Activated B cell treated with CpG ODN at 0.5 μM for 24 hours (primary cell): Measurements from ENCODE around the gene CCDC3. TPM values are rescaled to one million over a fixed set of nuclear protein-coding genes. Genes with fewer than 3 reads are reported as not detected.

Experiments
- ATAC-seq: fragments of 200-7000 bp; cut with Tn5 transposase; one replicate; pipeline ENCODE4 v1.10.0; 2021; ENCODE audit warnings: low read depth, mild to moderate bottlenecking, moderate library complexity
- CTCF ChIA-PET: fragments of 350-600 bp; sonication (Branson Sonifier 250); formaldehyde crosslinking; loops from one replicate; lab custom pipeline; 2021; ENCODE audit warnings: antibody characterized with exemption; lab: Charles Lee
- POLR2A ChIA-PET: fragments of 350-600 bp; sonication (Branson Sonifier 250); formaldehyde crosslinking; loops from one replicate; lab custom pipeline; 2021; ENCODE audit warnings: antibody characterized with exemption; lab: Charles Lee
- DNase-seq: peaks from one replicate; pipeline ENCODE4 v3.0.0; 2022
- H3K27ac Mint-ChIP-seq: one replicate; pipeline ENCODE4 v1.8.0; 2020; ENCODE audit warnings: mixed read lengths
- H3K27me3 Mint-ChIP-seq: one replicate; pipeline ENCODE4 v1.8.0; 2021; ENCODE audit warnings: mixed read lengths
- H3K36me3 Mint-ChIP-seq: one replicate; pipeline ENCODE4 v1.8.0; 2021; ENCODE audit warnings: low read depth, mixed read lengths
- H3K4me1 Mint-ChIP-seq: one replicate; pipeline ENCODE4 v1.8.0; 2021; ENCODE audit warnings: mixed read lengths
- H3K4me3 Mint-ChIP-seq: one replicate; pipeline ENCODE4 v1.8.0; 2020; ENCODE audit warnings: mild to moderate bottlenecking, mixed read lengths
- H3K9me3 Mint-ChIP-seq: one replicate; pipeline ENCODE4 v1.8.0; 2020; ENCODE audit warnings: mixed read lengths
- CTCF ChIP-seq: fragments of 200-600 bp; IDR thresholded peaks from one replicate; pipeline ENCODE4 v1.8.0; 2022; ENCODE audit warnings: antibody characterized with exemption, mild to moderate bottlenecking
- intact Hi-C: fragments of 100-400 bp; cut with micrococcal nuclease; formaldehyde crosslinking; loops from one replicate; pipeline ENCODE4 v1.15.1; 2024
- total RNA-seq: library from RNA; stranded (reverse); gene quantifications from 2 replicates; pipeline ENCODE4 v1.2.3, GENCODE V29; 2022

The CCDC3 gene
- 0.07 TPM in 1 of 2 replicates, not detected in the other for total RNA-seq

- peak within 1 kb of the TSS; percentile 28 for H3K4me3 Mint-ChIP-seq
- no peak for DNase-seq
- ChIA-PET CTCF (no interaction called here), POLR2A (no interaction called here)
- no peak for TF ChIP-seq CTCF
- H3K27ac Mint-ChIP-seq = no peak within 1 kb of the TSS
- H3K4me1 Mint-ChIP-seq = peaks cover 6% of the 10 kb centered on the region
- peaks cover 45% of the 10 kb centered on the region for H3K27me3 Mint-ChIP-seq
- no peak for ATAC-seq
- intact Hi-C loops = no loop called here
- no peaks in the 10 kb centered on the region for H3K9me3 Mint-ChIP-seq
- H3K36me3 Mint-ChIP-seq = no peaks in the 10 kb centered on the region
These were observed at the start of gene CCDC3 for GRCh38 chr10:13001041-13001886. Gene CCDC3 (minus strand): TSS chr10:13001713. CDS start chr10:13001570, 143 bp downstream.

GRCh38 chr10:13051126-13051694, 49.7 kb upstream of the CCDC3 start:
- CTCF ChIA-PET = no interaction called here
- Mint-ChIP-seq H3K36me3 (no peaks in the 10 kb centered on the region), H3K9me3 (no peaks in the 10 kb centered on the region), H3K4me1 (no peaks in the 10 kb centered on the region), H3K4me3 (no peak overlapping the region), H3K27ac (no peak overlapping the region), H3K27me3 (peaks cover 4% of the 10 kb centered on the region)
- no peak for TF ChIP-seq CTCF
- DNase-seq (no peak), ATAC-seq (no peak)
- intact Hi-C loops = no loop called here
- POLR2A ChIA-PET = no interaction called here

- POLR2A ChIA-PET = no interaction called here
- Mint-ChIP-seq H3K4me3 (no peak overlapping the region), H3K9me3 (no peaks in the 10 kb centered on the region), H3K27ac (no peak overlapping the region), H3K27me3 (peaks cover 4% of the 10 kb centered on the region), H3K4me1 (no peaks in the 10 kb centered on the region), H3K36me3 (no peaks in the 10 kb centered on the region)
- intact Hi-C loops = no loop called here
- TF ChIP-seq CTCF = no peak
- ATAC-seq (no peak), DNase-seq (no peak)
- CTCF ChIA-PET = no interaction called here
These were observed 48.4 kb upstream of the CCDC3 start for GRCh38 chr10:13049774-13050420.

GRCh38 chr10:13048762-13049161, 47.2 kb upstream of the CCDC3 start:
- intact Hi-C loops = no loop called here
- H3K4me1 Mint-ChIP-seq = no peaks in the 10 kb centered on the region
- CTCF ChIA-PET = no interaction called here
- no peak overlapping the region for H3K27ac Mint-ChIP-seq
- POLR2A ChIA-PET = no interaction called here
- no peak for TF ChIP-seq CTCF
- DNase-seq (no peak), ATAC-seq (no peak)
- no peak overlapping the region for H3K4me3 Mint-ChIP-seq
- no peaks in the 10 kb centered on the region for H3K9me3 Mint-ChIP-seq
- H3K27me3 Mint-ChIP-seq = peaks cover 7% of the 10 kb centered on the region
- no peaks in the 10 kb centered on the region for H3K36me3 Mint-ChIP-seq
